CD14-positive monocyte (primary cell): ENCODE results near the gene PRLR. TPM values are rescaled to one million over a fixed set of nuclear protein-coding genes. Genes with fewer than 3 reads are reported as not detected.

Experiments
- DNase-seq, 3 donors: peaks; one replicate each; pipeline ENCODE4 v3.0.0-alpha.2; 2011 to 2022
- H2AFZ ChIP-seq: 2 replicates; pipeline ENCODE4 v1.6.0; 2012; ENCODE audit warnings: mild to moderate bottlenecking, low read depth, low read length, inconsistent platforms; ENCODE audit not compliant: insufficient read depth, poor library complexity, severe bottlenecking
- H3K27ac ChIP-seq, 2 donors: 1 replicate in 1 of 2; 2 replicates in 1 of 2; pipeline ENCODE4 v1.5.1; 2012 to 2013; ENCODE audit warnings: low read length in 2 of 2, control low read depth in 1 of 2, inconsistent platforms in 1 of 2, low read depth in 1 of 2, mild to moderate bottlenecking in 1 of 2
- H3K27me3 ChIP-seq, 2 donors: one replicate each; pipeline versions ENCODE4 v1.6.0 to v1.6.1; 2011 to 2013; ENCODE audit warnings: low read length in 2 of 2; ENCODE audit not compliant: control insufficient read depth in 2 of 2, insufficient read depth in 2 of 2
- H3K36me3 ChIP-seq, 2 donors: replicated peaks in 1 of 2; 1 replicate in 1 of 2; 2 replicates in 1 of 2; pipeline versions ENCODE4 v1.5.1 to v1.6.1; 2012 to 2013; ENCODE audit warnings: low read length in 2 of 2, control low read depth in 1 of 2, inconsistent platforms in 1 of 2, mild to moderate bottlenecking in 1 of 2; ENCODE audit not compliant: insufficient read depth in 2 of 2, control insufficient read depth in 1 of 2
- H3K4me1 ChIP-seq, 2 donors: 1 replicate in 1 of 2; 2 replicates in 1 of 2; pipeline versions ENCODE4 v1.5.1 to v1.6.1; 2012 to 2013; ENCODE audit warnings: low read length in 2 of 2, control low read depth in 1 of 2, inconsistent platforms in 1 of 2, mild to moderate bottlenecking in 1 of 2, moderate library complexity in 1 of 2; ENCODE audit not compliant: insufficient read depth in 2 of 2, control insufficient read depth in 1 of 2
- H3K4me2 ChIP-seq: replicated peaks from 2 replicates; pipeline ENCODE3; 2012; ENCODE audit warnings: low read length, moderate library complexity, mild to moderate bottlenecking; ENCODE audit not compliant: poor library complexity, severe bottlenecking; ENCODE audit errors: extremely low read depth
- H3K4me3 ChIP-seq, 3 experiments: fragments of 200-600 bp in 1 of 3; sonication (generic) in 1 of 3; replicated peaks in 1 of 3; 1 replicate in 2 of 3; 2 replicates in 1 of 3; pipeline ENCODE4 v1.5.1; 2011 to 2013; ENCODE audit warnings: low read length in 3 of 3, mild to moderate bottlenecking in 3 of 3, control low read depth in 2 of 3, low read depth in 2 of 3, inconsistent platforms in 1 of 3, moderate library complexity in 1 of 3
- H3K79me2 ChIP-seq: 2 replicates; pipeline ENCODE4 v1.6.0; 2012; ENCODE audit warnings: mild to moderate bottlenecking, control low read depth, inconsistent platforms, low read length, moderate library complexity; ENCODE audit not compliant: insufficient read depth
- H3K9ac ChIP-seq: 2 replicates; pipeline ENCODE4 v1.6.0; 2017; ENCODE audit warnings: low read length, mild to moderate bottlenecking; ENCODE audit not compliant: insufficient read depth, poor library complexity, severe bottlenecking
- H3K9me3 ChIP-seq, 2 donors: replicated peaks in 1 of 2; 1 replicate in 1 of 2; 2 replicates in 1 of 2; pipeline versions ENCODE4 v1.5.1 to v1.6.1; 2012 to 2013; ENCODE audit warnings: low read length in 2 of 2, control low read depth in 1 of 2; ENCODE audit not compliant: control insufficient read depth in 1 of 2, insufficient read depth in 1 of 2
- H4K20me1 ChIP-seq: 2 replicates; pipeline ENCODE4 v1.6.0; 2012; ENCODE audit warnings: mild to moderate bottlenecking, low read length, control low read depth, moderate library complexity; ENCODE audit not compliant: insufficient read depth
- H3K27ac Mint-ChIP-seq, 7 donors: one replicate each; pipeline ENCODE4 v1.8.0; 2020; ENCODE audit warnings: mild to moderate bottlenecking in 7 of 7, mixed read lengths in 7 of 7, moderate library complexity in 6 of 7, inconsistent platforms in 2 of 7
- H3K27me3 Mint-ChIP-seq, 3 donors: one replicate each; pipeline ENCODE4 v1.8.0; 2021 to 2022; ENCODE audit warnings: low read depth in 3 of 3, mild to moderate bottlenecking in 3 of 3, mixed read lengths in 3 of 3, moderate library complexity in 3 of 3, inconsistent platforms in 1 of 3
- H3K36me3 Mint-ChIP-seq, 2 donors: one replicate each; pipeline ENCODE4 v1.8.0; 2020; ENCODE audit warnings: mixed read lengths in 2 of 2, inconsistent platforms in 1 of 2, mild to moderate bottlenecking in 1 of 2
- H3K4me1 Mint-ChIP-seq: one replicate; pipeline ENCODE4 v1.8.0; 2020; ENCODE audit warnings: mild to moderate bottlenecking, mixed read lengths
- H3K4me3 Mint-ChIP-seq, 2 donors: one replicate each; pipeline ENCODE4 v1.8.0; 2020; ENCODE audit warnings: mild to moderate bottlenecking in 2 of 2, mixed read lengths in 2 of 2, moderate library complexity in 1 of 2
- H3K9me3 Mint-ChIP-seq, 7 donors: one replicate each; pipeline ENCODE4 v1.8.0; 2020 to 2022; ENCODE audit warnings: mixed read lengths in 7 of 7, mild to moderate bottlenecking in 6 of 7, moderate library complexity in 6 of 7, inconsistent platforms in 2 of 7
- whole genome bisulfite sequencing: methylation state at CpG from one replicate; pipeline ENCODE4 v1.1.5; 2013; ENCODE audit warnings: missing lambda C conversion rate; ENCODE audit not compliant: insufficient coverage; 5-methylcytosine and 5-hydroxymethylcytosine counted together
- intact Hi-C, 2 donors: fragments of 100-400 bp; cut with micrococcal nuclease; formaldehyde crosslinking; loops; one replicate each; pipeline versions ENCODE4 v1.15.0 to v1.15.1; 2023
- polyA plus RNA-seq, 3 donors: library from polyadenylated mRNA; depleted of rRNA in 1 of 3; unstranded in 2 of 3; stranded (reverse) in 1 of 3; fragments of 300-500 nt in 2 of 3; fragments of >200 nt in 1 of 3; fragmentation: Illumina TruSeq in 2 of 3; gene quantifications; 1 replicate in 2 of 3; 2 replicates in 1 of 3; pipeline ENCODE4 v1.2.3, GENCODE V29; 2012 to 2021
- TF ChIP-seq, protein P1 (sequence below): fragments of 200-600 bp; IDR thresholded peaks from one replicate; pipeline ENCODE4 v1.8.0; 2022; ENCODE audit warnings: antibody characterized with exemption, mild to moderate bottlenecking

Gene PRLR
- polyA plus RNA-seq, 3 donors: 0.12 to 1.7 (median 0.88) TPM

DNA sequence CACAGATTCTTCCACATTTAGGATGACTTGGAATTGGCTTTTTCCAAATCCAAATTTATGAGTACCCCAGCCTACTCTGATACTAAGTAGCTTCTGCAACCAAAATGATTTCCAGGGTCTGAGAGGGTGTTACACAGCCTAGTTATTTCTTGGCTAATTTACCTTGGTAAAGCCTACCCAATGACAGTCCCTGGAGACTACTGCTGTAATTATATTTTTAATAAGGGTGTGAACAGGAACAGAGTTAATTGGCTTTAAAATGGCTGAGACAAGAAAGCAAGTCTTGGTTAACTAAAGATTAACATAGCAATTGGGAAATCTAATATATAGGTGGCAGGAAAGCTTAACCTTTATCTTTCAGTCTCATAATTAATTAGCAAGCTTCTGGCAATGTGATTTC lies 9.3 kb downstream of the PRLR start:
- no peaks in the 10 kb centered on the region for H3K36me3 ChIP-seq

DNA sequence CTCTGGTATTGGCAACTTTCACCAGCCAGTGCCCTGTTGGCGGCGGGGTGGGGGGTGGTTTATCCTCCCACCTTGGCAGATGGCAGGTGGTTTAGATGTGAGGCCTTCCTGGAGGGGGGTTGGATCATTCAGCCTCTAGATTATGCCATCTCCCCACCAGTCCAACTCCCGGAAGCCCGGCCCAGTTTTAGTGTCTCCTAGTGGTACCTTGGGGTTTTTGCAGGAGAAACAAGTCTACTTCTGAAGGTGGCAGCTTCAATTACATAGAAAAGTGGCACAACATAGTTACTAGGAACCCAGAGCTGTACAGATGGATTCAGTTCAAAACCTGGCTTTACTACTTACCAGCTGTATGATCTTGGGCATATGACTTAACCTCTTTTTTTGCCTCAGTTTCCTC lies 11.3 kb downstream of the PRLR start:
- no peak overlapping the region for H3K4me3 ChIP-seq
- H3K36me3 Mint-ChIP-seq: peaks cover 14 to 25% of the 10 kb centered on the region in 2 donors
- H3K27me3 ChIP-seq: no peaks in the 10 kb centered on the region
- intact Hi-C loops: no loop called here
- peaks cover 0 to 3% (median 2%) of the 10 kb centered on the region in 3 donors for H3K27me3 Mint-ChIP-seq
- no peak overlapping the region for H3K4me2 ChIP-seq
- H3K9ac ChIP-seq: no peak overlapping the region
- peaks cover 97% of the 10 kb centered on the region for H3K79me2 ChIP-seq
- H4K20me1 ChIP-seq: no peaks in the 10 kb centered on the region
- H2AFZ ChIP-seq: no peak overlapping the region
- H3K4me1 ChIP-seq: peaks cover 4 to 5% of the 10 kb centered on the region in 2 donors
- no peak overlapping the region for H3K27ac ChIP-seq
- H3K36me3 ChIP-seq: no peaks in the 10 kb centered on the region
- H3K9me3 ChIP-seq: no peaks in the 10 kb centered on the region
- no peaks in the 10 kb centered on the region for H3K9me3 Mint-ChIP-seq
- H3K4me3 Mint-ChIP-seq: no peak overlapping the region
- no CpG with 5 or more reads among the region's 4 CpGs for WGBS
- DNase-seq: no peak
- H3K4me1 Mint-ChIP-seq: peaks cover 43% of the 10 kb centered on the region
- H3K27ac Mint-ChIP-seq: peak overlapping the region in 1 of 7 donors; percentile 2
- TF ChIP-seq, protein P1, sequence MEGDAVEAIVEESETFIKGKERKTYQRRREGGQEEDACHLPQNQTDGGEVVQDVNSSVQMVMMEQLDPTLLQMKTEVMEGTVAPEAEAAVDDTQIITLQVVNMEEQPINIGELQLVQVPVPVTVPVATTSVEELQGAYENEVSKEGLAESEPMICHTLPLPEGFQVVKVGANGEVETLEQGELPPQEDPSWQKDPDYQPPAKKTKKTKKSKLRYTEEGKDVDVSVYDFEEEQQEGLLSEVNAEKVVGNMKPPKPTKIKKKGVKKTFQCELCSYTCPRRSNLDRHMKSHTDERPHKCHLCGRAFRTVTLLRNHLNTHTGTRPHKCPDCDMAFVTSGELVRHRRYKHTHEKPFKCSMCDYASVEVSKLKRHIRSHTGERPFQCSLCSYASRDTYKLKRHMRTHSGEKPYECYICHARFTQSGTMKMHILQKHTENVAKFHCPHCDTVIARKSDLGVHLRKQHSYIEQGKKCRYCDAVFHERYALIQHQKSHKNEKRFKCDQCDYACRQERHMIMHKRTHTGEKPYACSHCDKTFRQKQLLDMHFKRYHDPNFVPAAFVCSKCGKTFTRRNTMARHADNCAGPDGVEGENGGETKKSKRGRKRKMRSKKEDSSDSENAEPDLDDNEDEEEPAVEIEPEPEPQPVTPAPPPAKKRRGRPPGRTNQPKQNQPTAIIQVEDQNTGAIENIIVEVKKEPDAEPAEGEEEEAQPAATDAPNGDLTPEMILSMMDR: no peak

More for the DNA sequence above, 9.3 kb downstream of the PRLR start:
- DNase-seq: no peak
- Mint-ChIP-seq H3K36me3 (peaks cover 7 to 19% of the 10 kb centered on the region in 2 donors), H3K27ac (peak overlapping the region in 1 of 7 donors; percentile 23), H3K4me1 (peaks cover 46% of the 10 kb centered on the region), H3K27me3 (peaks cover 0 to 2% (median 1%) of the 10 kb centered on the region in 3 donors), H3K4me3 (no peak overlapping the region), H3K9me3 (no peaks in the 10 kb centered on the region)
- Histone ChIP-seq H3K4me3 (no peak overlapping the region), H3K9ac (no peak overlapping the region), H3K9me3 (no peaks in the 10 kb centered on the region), H3K79me2 (peaks cover 96% of the 10 kb centered on the region), H3K4me1 (peaks cover 6 to 10% of the 10 kb centered on the region in 2 donors), H2AFZ (no peak overlapping the region), H3K27me3 (no peaks in the 10 kb centered on the region), H4K20me1 (no peaks in the 10 kb centered on the region), H3K4me2 (no peak overlapping the region), H3K27ac (no peak overlapping the region)
- intact Hi-C loops: no loop called here
- TF ChIP-seq, protein P1: no peak
